ENCODE results near the gene NRN1L.
"Not testable (repeated sequence)": the region's sequence is repeated elsewhere in the genome, so short reads cannot be mapped to it uniquely, and the experiment has no call there.

The NRN1L gene

DNA sequence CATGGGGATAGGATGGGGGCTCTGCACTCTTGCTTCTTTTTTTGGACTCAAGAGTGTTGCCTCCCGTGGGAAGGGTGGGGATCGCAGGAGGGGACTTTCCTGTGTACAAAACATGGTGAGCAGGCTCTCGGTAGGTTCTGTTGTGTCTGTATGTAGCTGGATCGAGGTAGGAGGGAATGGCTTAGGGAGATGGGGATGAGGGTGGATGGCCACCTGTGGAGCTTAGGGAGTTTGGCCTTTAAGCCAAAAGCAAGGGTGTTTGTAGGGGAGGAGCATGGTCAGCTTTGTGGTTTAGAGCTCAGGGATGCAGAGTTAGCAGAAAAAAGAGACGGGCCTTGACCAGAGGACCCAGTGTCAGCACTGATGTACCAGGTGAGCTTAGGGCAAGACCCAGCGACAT, 22.8 kb upstream of the NRN1L start:
- no peak for DNase-seq

DNA sequence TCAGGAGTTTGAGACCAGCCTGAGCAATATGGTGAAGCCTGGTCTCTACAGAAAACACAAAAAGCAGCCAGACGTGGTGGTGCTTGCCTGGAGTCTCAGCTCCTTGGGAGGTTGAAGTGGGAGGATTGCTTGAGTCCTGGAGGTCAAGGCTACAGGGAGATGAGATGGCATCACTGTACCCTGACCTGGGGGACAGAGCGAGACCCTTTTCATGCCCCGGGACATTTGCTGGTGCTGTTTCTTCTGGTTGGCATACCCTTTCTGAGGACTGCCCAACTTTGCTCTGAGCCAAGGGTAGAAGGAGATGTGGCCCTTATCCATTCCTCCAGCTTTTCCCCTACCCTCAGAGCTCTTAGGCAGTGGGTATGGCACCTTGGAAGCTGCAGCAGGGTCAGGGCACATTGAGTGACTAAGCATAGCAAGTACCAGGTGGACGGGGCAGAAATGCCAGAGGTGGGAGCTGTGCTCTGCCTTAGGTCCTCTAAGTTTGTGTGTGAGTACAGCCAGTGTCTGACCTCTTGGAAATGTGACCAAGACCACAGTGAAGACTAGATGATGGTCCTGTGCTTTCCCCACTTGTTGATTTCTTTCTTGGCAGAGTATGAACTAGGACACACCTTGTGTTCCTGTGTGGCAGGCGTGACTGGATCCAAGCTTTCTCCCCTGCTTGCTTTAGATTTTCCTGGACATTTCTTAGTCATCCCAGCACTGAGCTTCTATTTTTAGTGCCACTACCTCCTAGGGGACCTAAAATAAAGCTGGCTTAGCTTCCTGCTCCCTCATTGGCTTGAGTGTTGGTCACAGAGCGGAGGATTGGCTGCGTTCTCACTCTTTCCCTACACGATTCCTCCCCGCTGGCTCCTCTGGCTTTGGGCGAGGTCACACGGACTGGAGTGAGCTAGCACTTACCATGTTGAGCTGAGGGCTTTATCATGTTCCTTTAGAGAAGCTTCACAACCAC, 21.8 kb upstream of the NRN1L start:
- DNase-seq: no peak

DNA sequence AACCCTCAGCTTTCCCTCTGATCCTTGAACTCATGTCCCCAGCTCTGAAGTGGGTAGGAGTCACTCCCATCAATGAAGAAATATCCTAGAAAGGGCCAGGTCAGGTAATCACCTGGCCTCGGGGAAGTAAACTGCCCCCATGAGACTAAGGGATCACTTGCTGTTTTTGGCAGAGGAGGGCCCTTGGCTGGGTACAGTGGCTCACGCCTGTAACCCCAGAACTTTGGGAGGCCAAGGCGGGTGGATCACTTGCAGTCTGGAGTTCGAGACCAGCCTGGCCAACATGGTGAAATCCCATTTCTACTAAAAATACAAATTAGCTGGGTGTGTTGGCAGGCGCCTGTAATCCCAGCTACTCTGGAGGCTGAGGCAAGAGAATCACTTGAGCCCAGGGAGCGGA, 20.6 kb upstream of the NRN1L start:
- not testable (repeated sequence) for DNase-seq

DNA sequence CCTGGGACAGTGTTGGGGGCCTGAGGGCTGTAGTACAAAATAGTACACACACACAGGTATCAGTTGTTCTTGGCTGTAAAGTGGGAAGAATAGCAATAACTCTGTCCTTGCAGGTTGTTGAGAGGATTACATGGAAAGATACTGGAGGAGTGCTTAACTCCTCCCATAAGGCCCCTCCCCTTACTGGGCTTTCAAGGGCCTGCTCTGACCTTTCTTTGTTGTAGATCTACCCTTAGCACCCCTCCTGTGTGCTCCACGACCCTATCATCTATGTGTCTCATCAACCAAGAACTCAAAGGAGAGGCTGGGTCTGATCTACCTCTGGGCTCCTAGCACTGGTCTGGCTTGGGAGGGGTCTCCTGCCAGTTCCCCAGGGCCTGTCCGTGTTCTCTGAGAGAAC, 20.1 kb upstream of the NRN1L start:
- no peak for DNase-seq

DNA sequence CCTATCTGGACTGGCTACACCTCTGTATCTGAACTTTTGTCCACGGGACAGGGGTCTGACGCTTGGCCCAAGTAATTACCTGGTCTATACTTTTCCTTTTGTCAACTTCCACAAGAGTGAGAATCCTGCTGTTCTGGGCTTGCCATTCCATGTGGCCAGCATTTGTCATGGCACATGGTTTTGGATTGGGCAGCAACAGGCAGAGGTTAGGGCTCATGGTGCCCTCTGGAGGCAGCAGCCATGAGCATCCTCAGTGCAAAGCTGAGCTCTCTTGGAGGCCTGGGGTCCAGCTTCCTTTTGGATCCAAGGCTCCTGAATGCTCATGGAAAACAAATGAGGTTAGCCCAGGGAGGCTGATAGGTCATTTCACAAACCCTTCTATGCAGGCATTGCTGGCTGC, 19.4 kb upstream of the NRN1L start:
- no peak for DNase-seq

DNA sequence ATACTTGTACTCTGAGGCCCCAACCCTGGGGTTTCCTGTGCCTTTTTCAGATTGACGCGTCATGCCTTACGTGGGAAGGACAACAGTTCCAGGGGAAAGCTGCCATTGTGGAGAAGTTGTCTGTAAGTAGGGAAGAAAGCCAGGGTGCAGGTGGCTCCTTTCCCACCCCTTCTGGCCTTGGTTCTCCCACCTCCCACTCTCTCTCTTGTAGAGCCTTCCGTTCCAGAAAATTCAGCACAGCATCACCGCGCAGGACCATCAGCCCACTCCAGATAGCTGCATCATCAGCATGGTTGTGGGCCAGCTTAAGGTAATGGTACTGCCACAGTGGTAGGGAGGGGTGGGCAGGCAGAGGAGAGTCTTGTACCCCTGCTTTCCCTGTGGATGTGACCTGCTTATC, 16.4 kb upstream of the NRN1L start:
- DNase-seq: no peak

DNA sequence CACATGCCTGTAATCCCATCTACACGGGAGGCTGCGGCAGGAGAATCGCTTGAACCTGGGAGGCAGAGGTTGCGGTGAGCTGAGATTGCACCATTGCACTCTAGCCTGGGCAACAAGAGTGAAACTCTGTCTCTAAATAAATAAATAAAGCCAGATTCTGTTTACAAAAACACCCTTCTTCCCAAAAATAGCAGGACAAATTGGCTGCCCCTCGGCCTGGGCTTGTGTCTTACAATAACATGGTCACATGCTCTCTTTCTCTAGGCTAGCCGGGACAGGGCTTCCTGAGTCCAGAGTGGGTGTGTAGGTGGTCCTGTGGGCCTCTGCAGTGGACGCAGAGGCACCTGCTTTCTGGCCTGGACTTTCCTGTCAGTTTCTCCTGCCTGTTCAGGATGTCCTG, 15.0 kb upstream of the NRN1L start:
- no peak for DNase-seq

DNA sequence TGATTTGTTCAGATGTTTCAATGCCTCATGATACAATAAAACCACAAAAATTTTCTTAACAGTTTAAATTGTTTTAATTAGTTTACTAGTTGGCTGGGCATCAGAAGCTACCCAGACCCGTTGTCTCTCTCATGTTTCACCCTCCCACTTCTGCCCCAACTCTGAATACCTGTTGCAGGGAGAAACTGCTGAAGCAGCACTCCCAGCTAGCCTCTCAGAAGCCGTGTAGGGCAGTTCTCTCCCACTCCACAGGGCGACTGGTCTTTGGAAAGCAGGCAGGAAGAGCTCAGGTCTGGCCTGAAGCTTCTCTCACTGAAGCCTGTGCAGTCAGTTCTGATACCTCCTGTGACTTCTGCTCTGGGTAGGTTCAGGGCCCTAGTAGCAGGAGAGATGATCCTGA, 13.4 kb upstream of the NRN1L start:
- DNase-seq: no peak

DNA sequence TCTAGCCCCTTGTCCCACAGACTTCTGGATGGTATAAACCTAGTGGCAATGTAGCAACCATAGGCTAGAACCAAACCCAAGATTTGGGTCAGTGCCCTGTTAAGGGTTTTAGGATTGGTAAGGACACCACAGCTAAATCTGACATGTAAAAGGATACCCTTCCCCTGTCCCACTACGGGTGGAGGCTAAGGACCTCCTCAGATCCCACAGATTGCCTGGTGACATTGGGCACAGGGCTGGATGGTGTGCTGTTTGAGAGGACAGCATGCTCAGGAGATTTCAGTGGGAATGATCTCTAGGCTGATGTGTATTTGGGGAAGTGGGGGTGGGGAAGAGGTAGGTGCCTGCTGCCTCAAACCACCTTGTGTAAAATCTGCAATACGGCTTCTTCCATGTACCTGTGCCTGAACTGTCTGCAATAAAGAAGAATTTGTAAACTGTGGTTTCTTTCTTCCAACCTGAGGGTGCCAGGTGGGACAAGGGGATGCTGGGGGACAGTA, 12.5 kb upstream of the NRN1L start:
- DNase-seq: no peak

DNA sequence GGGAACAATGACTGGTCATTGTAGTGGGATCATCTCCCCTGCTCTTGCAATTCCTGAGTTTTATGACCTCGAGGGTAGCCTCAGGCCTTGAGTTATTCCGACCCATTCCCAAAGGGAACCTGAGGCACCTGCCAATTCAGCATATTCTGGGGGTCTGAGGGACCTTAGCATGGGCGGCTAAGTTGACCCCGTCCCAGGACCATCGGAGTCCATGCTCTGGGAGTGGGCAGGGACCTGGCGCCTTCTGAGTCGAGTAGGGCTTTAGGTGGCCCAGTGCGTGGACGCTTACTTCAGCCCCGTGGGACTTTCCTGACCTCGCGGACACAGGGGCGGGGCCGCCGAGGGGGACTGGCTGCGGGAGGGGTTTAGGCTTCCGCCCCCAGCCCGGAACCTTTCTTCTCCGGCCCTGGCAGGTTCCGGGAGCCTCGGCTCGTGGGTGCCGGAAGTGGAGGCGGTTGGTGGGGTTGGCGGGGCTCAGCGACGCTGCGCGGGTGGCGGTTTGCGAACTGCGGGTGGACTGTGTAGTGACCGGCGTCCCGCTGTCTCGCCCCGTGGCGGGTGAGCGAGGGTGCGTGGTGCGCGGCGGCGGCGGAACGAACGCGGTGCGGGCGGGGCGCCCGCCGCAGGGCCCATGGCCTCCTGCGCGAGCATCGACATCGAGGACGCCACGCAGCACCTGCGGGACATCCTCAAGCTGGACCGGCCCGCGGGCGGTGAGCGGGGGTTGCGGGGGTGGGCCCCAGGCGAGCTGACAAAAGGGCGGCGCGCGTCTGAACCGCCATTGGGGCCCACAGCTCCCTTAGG, 11.9 kb upstream of the NRN1L start, which contains the start of gene EDC4:
Gene EDC4 (plus strand): TSS at position 422 of the 804 bp plus-strand sequence. CDS start 210 bp downstream, at position 632.
- peak; percentile 82 to 85 for DNase-seq

DNA sequence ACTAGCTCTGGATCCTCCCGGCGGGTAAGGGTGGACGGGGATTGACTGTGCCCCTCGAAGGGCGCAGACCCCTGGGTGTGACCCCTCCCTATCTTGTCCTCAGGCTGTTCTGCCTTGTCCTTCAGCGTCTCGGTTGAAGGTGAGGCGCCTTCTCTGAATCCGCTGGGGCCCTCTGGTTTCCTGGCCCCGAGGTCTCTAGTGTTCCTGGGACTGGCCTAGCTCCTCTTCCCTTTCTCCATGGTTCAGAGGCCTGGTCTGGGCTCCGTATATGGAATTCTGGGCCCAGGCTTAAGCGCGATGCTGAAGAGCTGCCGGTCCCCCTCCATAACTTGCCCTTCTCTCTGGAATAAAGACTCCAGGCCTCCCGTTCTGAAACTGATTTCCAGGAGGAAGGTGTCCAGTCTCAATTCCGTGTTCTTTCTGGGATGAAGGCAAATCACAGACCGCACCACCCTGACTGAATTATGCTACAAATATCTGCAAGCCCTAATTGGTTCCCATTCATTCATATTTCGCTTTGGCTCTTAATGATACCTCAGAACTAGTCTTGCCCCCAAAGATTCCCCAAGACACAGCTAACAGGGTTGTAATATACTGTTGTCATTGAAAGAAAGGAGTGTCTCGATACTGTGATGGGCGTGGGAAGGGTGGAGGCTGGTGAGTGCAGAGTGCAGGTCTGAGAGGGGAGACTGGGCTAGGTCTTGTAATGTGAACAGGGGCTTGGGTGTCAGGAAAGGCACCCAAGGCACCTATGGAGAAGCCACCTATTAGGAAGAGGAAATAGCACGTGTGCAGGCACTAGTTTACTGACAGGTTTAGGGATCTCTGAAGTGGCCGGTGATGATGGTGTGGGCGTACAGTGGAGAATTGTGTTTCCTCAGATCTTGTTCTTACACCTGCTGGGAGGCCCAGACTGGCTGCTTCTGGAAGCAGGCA, 11.0 kb upstream of the NRN1L start:
- DNase-seq: no peak

DNA sequence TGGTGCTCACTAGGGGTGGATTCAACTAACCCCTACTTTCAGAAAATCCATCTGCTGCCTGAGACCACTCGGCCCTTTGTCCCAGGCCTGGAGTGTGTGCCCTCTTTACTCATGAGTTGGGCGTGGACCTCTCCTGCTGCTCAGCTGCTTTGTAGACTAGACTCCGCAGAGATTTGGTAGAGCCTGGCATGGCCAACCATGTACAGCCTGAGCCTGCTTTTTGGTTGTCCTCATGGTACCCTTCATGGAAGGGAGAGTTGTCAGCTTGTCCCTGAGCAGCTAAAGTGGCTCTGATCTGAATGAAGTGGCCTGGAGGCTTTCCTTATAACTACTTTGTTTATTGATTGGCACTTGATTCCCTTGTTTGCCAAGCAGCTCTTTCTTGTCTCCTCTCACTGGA, 10.3 kb upstream of the NRN1L start:
- no peak for DNase-seq

DNA sequence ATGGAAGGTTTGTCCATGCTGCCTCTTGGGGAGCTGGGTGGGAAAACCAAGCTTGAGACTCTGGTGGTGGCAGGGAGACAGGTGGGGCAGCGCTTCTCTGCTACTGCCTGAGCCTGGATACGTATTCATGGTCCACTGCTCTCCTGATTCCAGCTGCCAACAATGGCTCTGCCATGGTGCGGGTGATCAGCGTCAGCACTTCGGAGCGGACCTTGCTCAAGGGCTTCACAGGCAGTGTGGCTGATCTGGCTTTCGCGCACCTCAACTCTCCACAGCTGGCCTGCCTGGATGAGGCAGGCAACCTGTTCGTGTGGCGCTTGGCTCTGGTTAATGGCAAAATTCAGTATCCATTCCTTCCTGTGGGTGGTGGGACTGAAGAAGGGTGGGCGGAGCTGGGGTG, 7.6 kb upstream of the NRN1L start:
- DNase-seq: no peak

DNA sequence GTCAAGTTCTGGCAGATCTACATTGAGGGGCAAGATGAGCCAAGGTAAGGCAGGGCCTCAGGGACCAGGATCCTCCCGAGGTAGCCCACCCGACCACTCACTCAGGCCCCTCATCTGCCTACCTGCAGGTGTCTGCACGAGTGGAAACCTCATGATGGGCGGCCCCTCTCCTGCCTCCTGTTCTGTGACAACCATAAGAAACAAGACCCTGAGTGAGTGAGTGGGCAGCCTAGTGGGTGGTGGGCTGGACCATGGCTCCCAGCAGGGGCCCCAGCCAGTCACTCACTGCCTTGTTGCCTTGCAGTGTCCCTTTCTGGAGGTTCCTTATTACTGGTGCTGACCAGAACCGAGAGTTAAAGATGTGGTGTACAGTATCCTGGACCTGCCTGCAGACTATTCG, 6.5 kb upstream of the NRN1L start:
- no peak for DNase-seq

DNA sequence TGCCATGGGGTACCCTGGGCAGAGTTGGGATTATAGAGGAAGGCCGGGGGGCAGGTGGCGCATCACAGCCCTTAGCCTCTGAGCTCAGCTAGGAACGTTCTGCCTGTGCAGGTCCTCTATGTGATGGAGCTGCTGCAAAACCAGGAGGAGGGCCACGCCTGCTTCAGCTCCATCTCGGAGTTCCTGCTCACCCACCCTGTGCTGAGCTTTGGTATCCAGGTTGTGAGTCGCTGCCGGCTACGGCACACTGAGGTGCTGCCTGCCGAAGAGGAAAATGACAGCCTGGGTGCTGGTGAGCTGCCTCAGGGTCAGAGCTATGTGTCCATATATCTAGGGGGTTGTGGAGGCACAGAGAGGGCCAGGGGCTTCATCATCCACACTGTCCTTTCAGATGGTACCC, 5.8 kb upstream of the NRN1L start:
- no peak for DNase-seq

DNA sequence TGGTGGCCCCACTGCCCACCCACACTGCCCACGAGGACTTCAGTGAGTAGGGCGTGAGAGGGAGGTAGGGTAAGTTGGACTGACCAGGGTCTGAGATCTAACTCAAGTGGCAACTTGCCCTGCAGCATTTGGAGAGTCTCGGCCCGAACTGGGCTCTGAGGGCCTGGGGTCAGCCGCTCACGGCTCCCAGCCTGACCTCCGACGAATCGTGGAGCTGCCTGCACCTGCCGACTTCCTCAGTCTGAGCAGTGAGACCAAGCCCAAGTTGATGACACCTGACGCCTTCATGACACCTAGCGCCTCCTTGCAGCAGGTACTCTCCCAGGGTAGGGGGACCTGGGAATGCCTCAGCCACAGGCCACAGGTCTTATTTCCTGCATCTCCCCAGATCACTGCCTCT, 5.2 kb upstream of the NRN1L start:
- DNase-seq: no peak

DNA sequence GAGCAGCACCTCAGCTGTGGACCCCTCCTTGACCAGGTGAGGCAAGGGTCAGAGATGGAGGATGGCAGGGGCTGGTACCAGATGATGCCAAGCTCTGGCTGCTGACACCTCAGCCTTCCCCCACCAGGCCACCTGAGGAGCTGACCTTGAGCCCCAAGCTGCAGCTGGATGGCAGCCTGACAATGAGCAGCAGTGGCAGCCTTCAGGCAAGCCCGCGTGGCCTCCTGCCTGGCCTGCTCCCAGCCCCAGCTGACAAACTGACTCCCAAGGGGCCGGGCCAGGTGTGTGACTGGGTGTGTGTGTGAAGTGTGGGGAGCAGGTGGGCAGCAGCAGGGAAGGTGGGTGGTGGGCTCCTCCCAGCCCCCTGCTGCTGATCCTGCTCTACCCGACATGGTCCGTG, 4.7 kb upstream of the NRN1L start:
- DNase-seq: no peak

DNA sequence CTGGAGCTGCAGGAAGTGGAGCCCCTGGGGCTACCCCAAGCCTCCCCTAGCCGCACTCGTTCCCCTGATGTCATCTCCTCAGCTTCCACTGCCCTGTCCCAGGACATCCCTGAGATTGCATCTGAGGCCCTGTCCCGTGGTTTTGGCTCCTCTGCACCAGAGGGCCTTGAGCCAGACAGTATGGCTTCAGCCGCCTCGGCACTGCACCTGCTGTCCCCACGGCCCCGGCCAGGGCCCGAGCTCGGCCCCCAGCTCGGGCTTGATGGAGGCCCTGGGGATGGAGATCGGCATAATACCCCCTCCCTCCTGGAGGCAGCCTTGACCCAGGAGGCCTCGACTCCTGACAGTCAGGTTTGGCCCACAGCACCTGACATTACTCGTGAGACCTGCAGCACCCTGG, 4.1 kb upstream of the NRN1L start:
- no peak for DNase-seq

DNA sequence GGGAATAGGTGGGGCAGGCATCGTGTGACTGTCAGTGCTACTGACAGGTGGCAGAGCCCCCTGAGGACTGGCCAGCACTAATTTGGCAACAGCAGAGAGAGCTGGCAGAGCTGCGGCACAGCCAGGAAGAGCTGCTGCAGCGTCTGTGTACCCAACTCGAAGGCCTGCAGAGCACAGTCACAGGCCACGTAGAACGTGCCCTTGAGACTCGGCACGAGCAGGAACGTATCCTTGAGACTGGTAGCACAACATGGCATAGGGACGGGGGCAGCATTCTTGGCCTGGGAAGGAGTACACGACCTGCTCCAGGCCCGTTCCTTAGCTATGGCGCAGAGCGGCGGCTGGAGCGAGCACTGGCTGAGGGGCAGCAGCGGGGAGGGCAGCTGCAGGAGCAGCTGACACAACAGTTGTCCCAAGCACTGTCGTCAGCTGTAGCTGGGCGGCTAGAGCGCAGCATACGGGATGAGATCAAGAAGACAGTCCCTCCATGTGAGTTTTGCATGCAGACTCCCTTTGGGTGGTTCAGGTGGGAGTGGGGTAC, 3.0 kb upstream of the NRN1L start:
- DNase-seq: no peak

DNA sequence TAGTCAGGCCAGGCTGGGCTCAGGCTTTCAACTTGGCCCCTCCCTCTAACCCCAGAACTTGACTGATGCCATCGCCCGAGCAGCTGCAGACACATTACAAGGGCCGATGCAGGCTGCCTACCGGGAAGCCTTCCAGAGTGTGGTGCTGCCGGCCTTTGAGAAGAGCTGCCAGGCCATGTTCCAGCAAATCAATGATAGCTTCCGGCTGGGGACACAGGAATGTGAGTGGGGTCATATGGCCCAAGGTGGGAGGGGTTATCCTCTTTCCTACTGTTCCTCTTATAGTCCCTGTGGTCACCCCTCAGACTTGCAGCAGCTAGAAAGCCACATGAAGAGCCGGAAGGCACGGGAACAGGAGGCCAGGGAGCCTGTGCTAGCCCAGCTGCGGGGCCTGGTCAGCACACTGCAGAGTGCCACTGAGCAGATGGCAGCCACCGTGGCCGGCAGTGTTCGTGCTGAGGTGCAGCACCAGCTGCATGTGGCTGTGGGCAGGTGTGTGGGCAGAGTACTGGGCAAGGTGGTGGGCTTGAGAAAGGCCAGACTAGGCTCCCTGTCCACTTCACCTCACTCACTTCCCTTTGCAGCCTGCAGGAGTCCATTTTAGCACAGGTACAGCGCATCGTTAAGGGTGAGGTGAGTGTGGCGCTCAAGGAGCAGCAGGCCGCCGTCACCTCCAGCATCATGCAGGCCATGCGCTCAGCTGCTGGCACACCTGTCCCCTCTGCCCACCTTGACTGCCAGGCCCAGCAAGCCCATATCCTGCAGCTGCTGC, 2.1 kb upstream of the NRN1L start:
- no peak for DNase-seq

DNA sequence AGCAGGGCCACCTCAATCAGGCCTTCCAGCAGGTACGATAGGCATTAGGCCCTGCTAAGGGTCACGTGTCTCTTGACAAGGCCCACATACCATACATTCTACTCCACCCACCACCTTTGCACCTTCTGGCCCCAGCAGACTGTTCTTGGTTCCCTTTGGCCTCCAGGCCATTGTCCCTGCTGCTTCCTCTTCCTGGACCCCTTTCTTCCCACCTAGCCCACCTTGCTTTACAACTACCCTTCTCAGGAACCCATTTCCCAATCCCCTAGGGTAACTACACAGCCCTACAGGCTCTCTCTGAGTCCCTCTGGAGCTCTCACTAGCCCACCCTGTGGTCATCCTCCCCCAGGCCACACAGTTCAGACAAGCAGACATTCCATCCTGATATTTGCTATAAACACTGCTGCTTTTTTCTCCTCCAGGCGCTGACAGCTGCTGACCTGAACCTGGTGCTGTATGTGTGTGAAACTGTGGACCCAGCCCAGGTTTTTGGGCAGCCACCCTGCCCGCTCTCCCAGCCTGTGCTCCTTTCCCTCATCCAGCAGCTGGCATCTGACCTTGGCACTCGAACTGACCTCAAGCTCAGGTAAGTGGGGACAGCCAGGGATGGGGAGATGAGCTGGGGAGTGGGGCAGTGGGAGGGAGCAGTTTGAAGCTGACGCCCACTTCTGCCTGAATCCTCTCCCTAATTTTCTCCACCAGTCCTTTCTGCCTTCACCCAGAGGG, 1.4 kb upstream of the NRN1L start:
- DNase-seq: no peak

All from stimulated activated CD4-positive, alpha-beta T cell treated with anti-CD3 and anti-CD28 coated beads, Interleukin-4, amount 100 ng/mL, for 4 hours (primary cell).